ENCODE results near the gene COG5. TPM values are rescaled to one million over a fixed set of nuclear protein-coding genes. Genes with fewer than 3 reads are reported as not detected.

Gene COG5
- total RNA-seq, 1 experiment from 2014 or later = 20.2 TPM

GRCh38 chr7:107564553-107565298, 1.0 kb upstream of the COG5 start:
- WGBS (ENCODE audit: extremely low coverage, insufficient read length, low lambda C conversion rate) = no CpG with 5 or more reads among the region's 9 CpGs
- Histone ChIP-seq H4K20me1 (ENCODE audit: control insufficient read depth, insufficient read depth, insufficient read length) (no peaks in the 10 kb centered on the region), H4K8ac (replicated peaks; ENCODE audit: insufficient read length, low read depth, low read length) (no peak overlapping the region), H3K18ac (ENCODE audit: insufficient read length, low read depth, low read length) (no peak overlapping the region), H4K5ac (ENCODE audit: insufficient read length, low read depth, low read length) (peak overlapping the region; percentile 61), H3K4ac (ENCODE audit: low read depth, low read length) (no peak overlapping the region), H2BK12ac (ENCODE audit: insufficient read length, low read depth, low read length) (no peak overlapping the region), H3K14ac (ENCODE audit: insufficient read depth, low read length) (no peak overlapping the region), H3K56ac (ENCODE audit: insufficient read length, low read depth, low read length) (no peak overlapping the region), H3K27me3 (ENCODE audit: insufficient read depth, low read length) (no peaks in the 10 kb centered on the region), H3K4me2 (ENCODE audit: insufficient read depth, insufficient read length, low read length) (peak overlapping the region; percentile 93), H3K9me3 (ENCODE audit: control insufficient read depth, low read depth, low read length) (no peaks in the 10 kb centered on the region), H2AFZ (ENCODE audit: low read length) (no peak overlapping the region), H3K23me2 (ENCODE audit: insufficient read length, low read depth, low read length, poor library complexity, severe bottlenecking) (peaks cover 6% of the 10 kb centered on the region), H3K9ac (ENCODE audit: extremely low read depth, insufficient read length, low read length) (peak overlapping the region; percentile 89), H3K27ac (ENCODE audit: insufficient read length, low read depth, low read length) (peak overlapping the region; percentile 40), H3K23ac (ENCODE audit: insufficient read length, low read depth, low read length) (no peak overlapping the region), H2BK15ac (ENCODE audit: low read depth, low read length) (no peak overlapping the region), H2BK5ac (ENCODE audit: insufficient read length, low read length) (no peak overlapping the region), H2AK5ac (ENCODE audit: insufficient read length, low read length) (no peak overlapping the region), H3K79me2 (ENCODE audit: insufficient read depth, low read length) (no peaks in the 10 kb centered on the region; the same call in 1 of the 2 replicates), H2BK120ac (ENCODE audit: low read depth, low read length, poor library complexity, severe bottlenecking) (no peak overlapping the region), H3T11ph (ENCODE audit: low read length) (no peak overlapping the region), H2BK20ac (ENCODE audit: low read depth, low read length, poor library complexity, severe bottlenecking) (no peak overlapping the region), H3K4me1 (ENCODE audit: insufficient read depth, low read length) (no peaks in the 10 kb centered on the region), H3K79me1 (ENCODE audit: insufficient read depth, low read depth, low read length, poor library complexity, severe bottlenecking) (no peaks in the 10 kb centered on the region), H4K91ac (ENCODE audit: insufficient read length, low read depth, low read length) (no peak overlapping the region)
- no peak for DNase-seq
- Mint-ChIP-seq H3K4me3 (peak overlapping the region; percentile 84 to 93), H3K36me3 (ENCODE audit: insufficient read depth in 1 of 3, low read depth in 3 of 3) (peaks cover 0 to 10% (median 7%) of the 10 kb centered on the region in 3 experiments; a peak in 5 of 7 replicates), H3K9me3 (no peaks in the 10 kb centered on the region), H3K27ac (peak overlapping the region; percentile 24 to 99 (median 78); a peak in 6 of 7 replicates), H3K27me3 (ENCODE audit: low read depth) (peaks cover 2% of the 10 kb centered on the region; the same call in 1 of the 2 replicates), H3K4me1 (peaks cover 23 to 24% of the 10 kb centered on the region in 2 experiments)
- TF ChIP-seq CTCF (conservative IDR thresholded peaks at IDR 0.05) = no peak

Data from H9 (cell line).